ENCODE data around the gene SYT17.

The SYT17 gene

DNA sequence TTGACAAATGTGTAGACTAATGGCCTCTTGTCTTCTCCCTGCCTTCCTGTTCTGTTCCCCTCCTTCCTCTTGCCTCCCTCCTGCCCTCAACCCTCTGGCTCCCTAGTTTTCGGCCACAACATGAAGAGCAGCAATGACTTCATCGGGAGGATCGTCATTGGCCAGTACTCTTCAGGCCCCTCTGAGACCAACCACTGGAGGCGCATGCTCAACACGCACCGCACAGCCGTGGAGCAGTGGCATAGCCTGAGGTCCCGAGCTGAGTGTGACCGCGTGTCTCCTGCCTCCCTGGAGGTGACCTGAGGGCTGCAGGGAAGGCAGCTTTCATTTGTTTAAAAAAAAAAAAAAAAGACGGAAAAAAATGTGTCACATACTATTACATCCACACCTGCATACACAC is 98.7 kb downstream of the SYT17 start:
- ChIA-PET CTCF (no interaction called here), POLR2A (ENCODE audit: low non-redundant PET) (interaction anchor here (0.6 kb wide), 1 partner anchor 57 kb away, joined by 4 read pairs; no protein-coding TSS in a partner anchor)
- TF ChIP-seq, protein P1, sequence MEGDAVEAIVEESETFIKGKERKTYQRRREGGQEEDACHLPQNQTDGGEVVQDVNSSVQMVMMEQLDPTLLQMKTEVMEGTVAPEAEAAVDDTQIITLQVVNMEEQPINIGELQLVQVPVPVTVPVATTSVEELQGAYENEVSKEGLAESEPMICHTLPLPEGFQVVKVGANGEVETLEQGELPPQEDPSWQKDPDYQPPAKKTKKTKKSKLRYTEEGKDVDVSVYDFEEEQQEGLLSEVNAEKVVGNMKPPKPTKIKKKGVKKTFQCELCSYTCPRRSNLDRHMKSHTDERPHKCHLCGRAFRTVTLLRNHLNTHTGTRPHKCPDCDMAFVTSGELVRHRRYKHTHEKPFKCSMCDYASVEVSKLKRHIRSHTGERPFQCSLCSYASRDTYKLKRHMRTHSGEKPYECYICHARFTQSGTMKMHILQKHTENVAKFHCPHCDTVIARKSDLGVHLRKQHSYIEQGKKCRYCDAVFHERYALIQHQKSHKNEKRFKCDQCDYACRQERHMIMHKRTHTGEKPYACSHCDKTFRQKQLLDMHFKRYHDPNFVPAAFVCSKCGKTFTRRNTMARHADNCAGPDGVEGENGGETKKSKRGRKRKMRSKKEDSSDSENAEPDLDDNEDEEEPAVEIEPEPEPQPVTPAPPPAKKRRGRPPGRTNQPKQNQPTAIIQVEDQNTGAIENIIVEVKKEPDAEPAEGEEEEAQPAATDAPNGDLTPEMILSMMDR (conservative IDR thresholded peaks at IDR 0.05; ENCODE audit: low read depth): no peak
- H3K27ac ChIP-seq: no peak overlapping the region
- DNase-seq (ENCODE audit: low spot score): no peak

DNA sequence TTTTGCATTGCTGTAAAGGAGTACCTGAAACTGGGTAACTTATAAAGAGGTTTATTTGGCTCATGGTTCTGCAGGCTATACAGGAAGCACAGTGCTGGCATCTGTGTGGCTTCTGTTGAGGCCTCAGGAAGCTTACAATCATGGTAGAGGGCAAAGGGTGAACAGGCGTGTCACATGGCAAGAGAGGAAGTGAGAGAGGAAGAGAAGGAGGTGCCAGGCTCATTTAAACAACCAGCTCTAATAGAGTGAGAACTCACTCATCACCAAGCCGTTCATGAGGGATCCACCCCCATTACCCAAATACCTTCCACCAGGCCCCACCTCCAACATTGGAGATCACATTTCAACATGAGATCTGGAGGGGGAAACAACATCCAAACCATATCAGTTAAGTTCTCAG is 101.1 kb downstream of the SYT17 start:
- TF ChIP-seq, protein P1 (conservative IDR thresholded peaks at IDR 0.05; ENCODE audit: low read depth): no peak
- no peak overlapping the region for H3K27ac ChIP-seq
- CTCF ChIA-PET: no interaction called here
- POLR2A ChIA-PET (ENCODE audit: low non-redundant PET): no interaction called here
- DNase-seq (ENCODE audit: low spot score): no peak

DNA sequence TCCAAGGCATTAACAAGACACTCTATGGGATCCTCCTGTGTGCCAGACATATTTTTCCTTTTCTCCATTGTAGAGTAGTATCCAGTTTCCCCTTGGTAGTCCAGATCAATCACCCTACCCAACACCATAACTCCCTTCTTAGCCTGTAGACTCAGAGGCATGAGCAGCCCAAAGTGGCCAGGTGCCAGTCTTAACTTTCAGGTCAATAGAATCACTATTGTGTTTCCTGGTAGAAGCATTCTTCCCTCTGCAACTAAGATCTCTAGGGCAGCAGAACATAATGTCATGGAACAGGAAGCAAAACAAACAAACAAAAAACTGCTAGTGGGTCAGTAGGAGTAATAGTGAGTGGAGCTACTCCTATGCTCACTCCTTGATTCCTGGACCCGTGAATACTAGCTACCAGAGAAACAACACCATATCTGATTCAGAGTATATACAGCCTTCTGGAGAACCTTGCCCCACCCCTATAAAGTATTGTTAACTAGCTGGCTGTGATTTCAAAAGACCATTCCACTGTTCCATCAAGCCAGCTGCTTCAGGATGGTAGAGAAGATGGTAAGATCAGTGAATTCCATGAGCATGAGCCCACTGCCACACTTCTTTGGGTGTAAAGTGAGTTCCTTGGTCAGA is 106.2 kb downstream of the SYT17 start:
- POLR2A ChIA-PET (ENCODE audit: low non-redundant PET): no interaction called here

DNA sequence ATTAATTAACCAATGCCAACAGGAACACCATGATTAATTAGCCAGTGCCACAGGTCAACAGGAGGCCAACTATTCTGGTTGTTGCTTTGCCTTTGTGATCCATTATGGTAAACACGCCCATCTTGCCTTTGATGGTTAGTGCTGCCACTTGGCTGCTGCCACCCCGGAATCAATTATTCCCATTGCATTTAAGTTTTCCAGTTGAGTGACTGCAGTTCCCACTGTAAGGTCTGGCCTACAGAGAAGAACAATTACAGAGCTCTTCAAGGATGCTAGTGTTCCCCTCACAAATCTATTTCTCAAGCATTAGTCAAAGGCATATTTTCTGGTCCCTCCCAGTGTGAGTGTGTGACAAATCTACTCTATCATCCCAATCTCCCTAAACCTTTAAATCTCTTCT is 110.4 kb downstream of the SYT17 start:
- ChIA-PET POLR2A (ENCODE audit: low non-redundant PET) (no interaction called here), CTCF (interaction anchor here (0.6 kb wide), 1 partner anchor 224 kb away, joined by 3 read pairs; no protein-coding TSS in a partner anchor)
- DNase-seq (ENCODE audit: low spot score): no peak
- H3K27ac ChIP-seq: no peak overlapping the region
- TF ChIP-seq, protein P1 (conservative IDR thresholded peaks at IDR 0.05; ENCODE audit: low read depth): no peak

More for the DNA sequence above, 106.2 kb downstream of the SYT17 start:
- DNase-seq (ENCODE audit: low spot score): no peak
- H3K27ac ChIP-seq: no peak overlapping the region
- CTCF ChIA-PET: no interaction called here
- TF ChIP-seq, protein P1 (conservative IDR thresholded peaks at IDR 0.05; ENCODE audit: low read depth): no peak

DNA sequence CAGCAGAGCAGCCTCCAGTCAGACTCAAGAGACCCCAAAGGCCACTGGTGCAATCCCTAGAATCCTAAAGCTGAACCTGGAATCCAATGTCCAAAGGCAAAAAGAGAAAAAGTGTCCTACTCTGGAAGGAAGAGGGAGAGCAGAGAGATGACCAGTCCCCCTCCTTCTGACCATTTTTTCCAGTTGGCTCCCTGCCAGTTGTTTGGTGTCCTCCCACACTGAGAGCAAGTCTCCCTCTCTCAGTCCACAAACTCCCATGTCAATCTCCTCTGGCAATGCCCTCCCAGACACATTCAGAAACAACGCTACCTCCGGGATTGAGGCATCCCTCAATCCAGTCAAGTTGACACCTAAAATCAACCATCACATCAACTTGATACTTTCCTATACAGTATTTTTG is 113.2 kb downstream of the SYT17 start:
- ChIA-PET POLR2A (ENCODE audit: low non-redundant PET) (no interaction called here), CTCF (no interaction called here)
- H3K27ac ChIP-seq: no peak overlapping the region
- TF ChIP-seq, protein P1 (conservative IDR thresholded peaks at IDR 0.05; ENCODE audit: low read depth): no peak
- DNase-seq (ENCODE audit: low spot score): no peak

DNA sequence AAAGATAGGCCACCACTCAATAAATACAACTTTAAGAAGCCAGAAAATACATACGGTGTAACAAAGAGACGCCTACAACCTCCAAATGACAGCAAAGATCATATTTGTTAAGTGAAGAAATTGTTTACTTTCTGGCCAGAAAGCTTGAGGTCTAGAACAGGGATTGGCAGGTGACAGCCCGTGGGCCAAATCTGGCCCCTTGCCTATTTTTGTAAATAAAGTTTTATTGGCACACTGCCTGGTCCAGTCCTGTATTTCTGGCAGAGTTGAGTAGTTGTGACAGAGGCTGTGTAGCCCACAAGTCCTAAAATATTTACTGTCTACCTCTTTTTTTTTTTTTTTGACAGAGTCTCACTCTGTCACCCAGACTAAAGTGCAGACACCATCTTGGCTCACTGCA is 114.1 kb downstream of the SYT17 start:
- TF ChIP-seq, protein P1 (conservative IDR thresholded peaks at IDR 0.05; ENCODE audit: low read depth): no peak

More for the DNA sequence above, 114.1 kb downstream of the SYT17 start:
- ChIA-PET CTCF (no interaction called here), POLR2A (ENCODE audit: low non-redundant PET) (no interaction called here)
- DNase-seq (ENCODE audit: low spot score): no peak
- no peak overlapping the region for H3K27ac ChIP-seq
